ENCODE measurements around the gene ZNF831.

GRCh38 chr20:59123678-59124255 is 39.9 kb upstream of the ZNF831 start:
- TF ChIP-seq CTCF (IDR thresholded peaks at IDR 0.05) (no peak), POLR2A (IDR thresholded peaks at IDR 0.05) (no peak)

All from thyroid gland (tissue), 4 donors.